ENCODE measurements around the gene YIPF5.

Gene YIPF5

GRCh38 chr5:144177548-144177947 is 7.1 kb upstream of the YIPF5 start:
- H3K9me3 ChIP-seq (ENCODE audit: insufficient read depth, low read depth, low read length): no peaks in the 10 kb centered on the region
- H3K27me3 ChIP-seq (ENCODE audit: insufficient read depth, low read length): no peaks in the 10 kb centered on the region
- H3K36me3 ChIP-seq (ENCODE audit: insufficient read depth, low read length): no peaks in the 10 kb centered on the region
- H3K4me3 ChIP-seq (ENCODE audit: low read length): no peak overlapping the region
- 88% methylated on average over 3 of the region's 3 CpGs for WGBS
- no peak overlapping the region for H3K9ac ChIP-seq (ENCODE audit: low read depth, low read length)
- H3K27ac ChIP-seq (ENCODE audit: low read depth, low read length): no peak overlapping the region
- no peaks in the 10 kb centered on the region for H3K4me1 ChIP-seq (ENCODE audit: insufficient read depth, low read length)

GRCh38 chr5:144173766-144174165 is 3.3 kb upstream of the YIPF5 start:
- Histone ChIP-seq H3K36me3 (ENCODE audit: insufficient read depth, low read length) (peaks cover 3% of the 10 kb centered on the region), H3K9ac (ENCODE audit: low read depth, low read length) (no peak overlapping the region), H3K4me3 (ENCODE audit: low read length) (no peak overlapping the region), H3K27ac (ENCODE audit: low read depth, low read length) (no peak overlapping the region), H3K27me3 (ENCODE audit: insufficient read depth, low read length) (no peaks in the 10 kb centered on the region), H3K9me3 (ENCODE audit: insufficient read depth, low read depth, low read length) (no peaks in the 10 kb centered on the region), H3K4me1 (ENCODE audit: insufficient read depth, low read length) (peaks cover 5% of the 10 kb centered on the region; the same call in 1 of the 2 replicates)
- 80% methylated on average over 2 of the region's 3 CpGs for WGBS

- Histone ChIP-seq H3K27ac (ENCODE audit: low read depth, low read length) (peak overlapping the region; percentile 69; the same call in 1 of the 2 replicates), H3K4me1 (ENCODE audit: insufficient read depth, low read length) (peaks cover 5% of the 10 kb centered on the region; the same call in 1 of the 2 replicates), H3K27me3 (ENCODE audit: insufficient read depth, low read length) (no peaks in the 10 kb centered on the region), H3K9me3 (ENCODE audit: insufficient read depth, low read depth, low read length) (no peaks in the 10 kb centered on the region), H3K4me3 (ENCODE audit: low read length) (peak overlapping the region; percentile 78), H3K36me3 (ENCODE audit: insufficient read depth, low read length) (peaks cover 41% of the 10 kb centered on the region), H3K9ac (ENCODE audit: low read depth, low read length) (peak overlapping the region; percentile 80)
- 11% methylated on average over 12 of the region's 12 CpGs for WGBS
These were observed 569 bp downstream of the YIPF5 start for GRCh38 chr5:144169904-144170275.

- Histone ChIP-seq H3K4me1 (ENCODE audit: insufficient read depth, low read length) (peaks cover 5% of the 10 kb centered on the region; the same call in 1 of the 2 replicates), H3K4me3 (ENCODE audit: low read length) (no peak overlapping the region)
These were observed 2.5 kb downstream of the YIPF5 start for GRCh38 chr5:144167998-144168397.

GRCh38 chr5:144166696-144167095 is 3.8 kb downstream of the YIPF5 start:
- no peak overlapping the region for H3K27ac ChIP-seq (ENCODE audit: low read depth, low read length)
- H3K9ac ChIP-seq (ENCODE audit: low read depth, low read length): no peak overlapping the region
- peaks cover 73% of the 10 kb centered on the region for H3K36me3 ChIP-seq (ENCODE audit: insufficient read depth, low read length)
- H3K4me3 ChIP-seq (ENCODE audit: low read length): no peak overlapping the region
- H3K27me3 ChIP-seq (ENCODE audit: insufficient read depth, low read length): no peaks in the 10 kb centered on the region
- H3K4me1 ChIP-seq (ENCODE audit: insufficient read depth, low read length): peaks cover 5% of the 10 kb centered on the region; the same call in 1 of the 2 replicates
- no CpG with 5 or more reads among the region's 1 CpG for WGBS
- H3K9me3 ChIP-seq (ENCODE audit: insufficient read depth, low read depth, low read length): no peaks in the 10 kb centered on the region

More at GRCh38 chr5:144167998-144168397, 2.5 kb downstream of the YIPF5 start:
- no peak overlapping the region for H3K9ac ChIP-seq (ENCODE audit: low read depth, low read length)
- 93% methylated on average over 3 of the region's 3 CpGs for WGBS
- no peaks in the 10 kb centered on the region for H3K27me3 ChIP-seq (ENCODE audit: insufficient read depth, low read length)
- H3K27ac ChIP-seq (ENCODE audit: low read depth, low read length): no peak overlapping the region
- H3K36me3 ChIP-seq (ENCODE audit: insufficient read depth, low read length): peaks cover 60% of the 10 kb centered on the region
- H3K9me3 ChIP-seq (ENCODE audit: insufficient read depth, low read depth, low read length): no peaks in the 10 kb centered on the region

GRCh38 chr5:144162686-144163085 is 7.8 kb downstream of the YIPF5 start:
- Histone ChIP-seq H3K4me3 (ENCODE audit: low read length) (no peak overlapping the region), H3K9ac (ENCODE audit: low read depth, low read length) (no peak overlapping the region), H3K36me3 (ENCODE audit: insufficient read depth, low read length) (peaks cover 92% of the 10 kb centered on the region), H3K27ac (ENCODE audit: low read depth, low read length) (no peak overlapping the region), H3K27me3 (ENCODE audit: insufficient read depth, low read length) (no peaks in the 10 kb centered on the region), H3K9me3 (ENCODE audit: insufficient read depth, low read depth, low read length) (no peaks in the 10 kb centered on the region), H3K4me1 (ENCODE audit: insufficient read depth, low read length) (no peaks in the 10 kb centered on the region)
- WGBS: no CpG with 5 or more reads among the region's 1 CpG

- no peak overlapping the region for H3K27ac ChIP-seq (ENCODE audit: low read depth, low read length)
- H3K4me1 ChIP-seq (ENCODE audit: insufficient read depth, low read length): no peaks in the 10 kb centered on the region
- H3K27me3 ChIP-seq (ENCODE audit: insufficient read depth, low read length): no peaks in the 10 kb centered on the region
- WGBS: 91% methylated on average over 2 of the region's 2 CpGs
- no peak overlapping the region for H3K9ac ChIP-seq (ENCODE audit: low read depth, low read length)
- peaks cover 33% of the 10 kb centered on the region for H3K36me3 ChIP-seq (ENCODE audit: insufficient read depth, low read length)
- H3K4me3 ChIP-seq (ENCODE audit: low read length): no peak overlapping the region
- H3K9me3 ChIP-seq (ENCODE audit: insufficient read depth, low read depth, low read length): no peaks in the 10 kb centered on the region
These were observed 13.7 kb downstream of the YIPF5 start for GRCh38 chr5:144156767-144157171.

GRCh38 chr5:144151026-144151425 is 19.4 kb downstream of the YIPF5 start:
- Histone ChIP-seq H3K9me3 (ENCODE audit: insufficient read depth, low read depth, low read length) (no peaks in the 10 kb centered on the region), H3K9ac (ENCODE audit: low read depth, low read length) (no peak overlapping the region), H3K27me3 (ENCODE audit: insufficient read depth, low read length) (no peaks in the 10 kb centered on the region), H3K27ac (ENCODE audit: low read depth, low read length) (no peak overlapping the region), H3K36me3 (ENCODE audit: insufficient read depth, low read length) (no peaks in the 10 kb centered on the region), H3K4me1 (ENCODE audit: insufficient read depth, low read length) (no peaks in the 10 kb centered on the region), H3K4me3 (ENCODE audit: low read length) (no peak overlapping the region)
- 95% methylated on average over 3 of the region's 3 CpGs for WGBS

- H3K27me3 ChIP-seq (ENCODE audit: insufficient read depth, low read length): no peaks in the 10 kb centered on the region
These were observed 25.3 kb downstream of the YIPF5 start for GRCh38 chr5:144144956-144145751.

GRCh38 chr5:144143625-144144024 is 26.8 kb downstream of the YIPF5 start:
- no peak overlapping the region for H3K9ac ChIP-seq (ENCODE audit: low read depth, low read length)
- H3K4me1 ChIP-seq (ENCODE audit: insufficient read depth, low read length): no peaks in the 10 kb centered on the region
- no peaks in the 10 kb centered on the region for H3K9me3 ChIP-seq (ENCODE audit: insufficient read depth, low read depth, low read length)
- 86% methylated on average over 1 of the region's 1 CpG for WGBS
- H3K27me3 ChIP-seq (ENCODE audit: insufficient read depth, low read length): no peaks in the 10 kb centered on the region
- no peaks in the 10 kb centered on the region for H3K36me3 ChIP-seq (ENCODE audit: insufficient read depth, low read length)
- no peak overlapping the region for H3K4me3 ChIP-seq (ENCODE audit: low read length)
- no peak overlapping the region for H3K27ac ChIP-seq (ENCODE audit: low read depth, low read length)

More at GRCh38 chr5:144144956-144145751, 25.3 kb downstream of the YIPF5 start:
- Histone ChIP-seq H3K27ac (ENCODE audit: low read depth, low read length) (no peak overlapping the region), H3K9ac (ENCODE audit: low read depth, low read length) (no peak overlapping the region), H3K9me3 (ENCODE audit: insufficient read depth, low read depth, low read length) (no peaks in the 10 kb centered on the region), H3K4me3 (ENCODE audit: low read length) (no peak overlapping the region), H3K36me3 (ENCODE audit: insufficient read depth, low read length) (no peaks in the 10 kb centered on the region), H3K4me1 (ENCODE audit: insufficient read depth, low read length) (no peaks in the 10 kb centered on the region)
- 91% methylated on average over 3 of the region's 4 CpGs for WGBS

- Histone ChIP-seq H3K36me3 (ENCODE audit: insufficient read depth, low read length) (no peaks in the 10 kb centered on the region), H3K27ac (ENCODE audit: low read depth, low read length) (no peak overlapping the region), H3K9me3 (ENCODE audit: insufficient read depth, low read depth, low read length) (no peaks in the 10 kb centered on the region), H3K4me3 (ENCODE audit: low read length) (no peak overlapping the region), H3K9ac (ENCODE audit: low read depth, low read length) (no peak overlapping the region), H3K4me1 (ENCODE audit: insufficient read depth, low read length) (no peaks in the 10 kb centered on the region), H3K27me3 (ENCODE audit: insufficient read depth, low read length) (no peaks in the 10 kb centered on the region)
- 82% methylated on average over 1 of the region's 1 CpG for WGBS
These were observed 27.7 kb downstream of the YIPF5 start for GRCh38 chr5:144142824-144143162.
